ENCODE measurements around the gene ABCA3.

- no peak for TF ChIP-seq CTCF (IDR thresholded peaks at IDR 0.05)
- no peak for TF ChIP-seq POLR2AphosphoS5 (IDR thresholded peaks at IDR 0.05; ENCODE audit: low read depth, low read length)
Measured at GRCh38 chr16:2326191-2326590, 14.3 kb downstream of the ABCA3 start.
